SKM-1 treated with dmso at 0.1 percent for 144 hours (cell line): Measurements from ENCODE around the gene MAPK10.

ENCODE experiments used
- DNase-seq: peaks from one replicate; lab custom pipeline; 2025; ENCODE audit not compliant: unreplicated experiment; lab: John Stamatoyannopoulos, UW

MAPK10 gene

DNA sequence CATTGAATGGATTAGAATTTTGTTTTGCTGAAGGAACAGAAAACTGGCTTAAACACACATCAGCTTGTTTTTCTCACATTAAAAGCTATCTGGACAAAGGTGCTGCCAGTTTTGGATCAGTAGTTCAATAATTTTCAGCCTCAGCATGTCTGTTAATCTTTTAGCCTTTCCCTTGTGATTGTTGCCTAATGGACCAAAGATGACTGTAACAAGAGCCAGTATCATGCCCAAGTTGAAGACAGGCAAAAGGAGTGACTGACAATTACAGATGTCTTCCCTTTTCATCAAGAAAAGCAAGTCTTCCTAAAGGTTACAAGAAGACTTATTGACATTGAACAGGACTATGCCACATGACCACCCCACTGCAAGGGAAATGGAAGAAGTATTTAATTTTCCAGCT lies 419.7 kb downstream of the MAPK10 start:
- no peak for DNase-seq
